NCI-H748 (cell line): Measurements from ENCODE around the gene UROC1.
A peak's percentile ranks its signal among the peaks of the same experiment; 100 is the strongest.

Experiments used
- DNase-seq: peaks from one replicate; lab custom pipeline; 2025; ENCODE audit not compliant: unreplicated experiment; lab: John Stamatoyannopoulos, UW

UROC1 gene

DNA sequence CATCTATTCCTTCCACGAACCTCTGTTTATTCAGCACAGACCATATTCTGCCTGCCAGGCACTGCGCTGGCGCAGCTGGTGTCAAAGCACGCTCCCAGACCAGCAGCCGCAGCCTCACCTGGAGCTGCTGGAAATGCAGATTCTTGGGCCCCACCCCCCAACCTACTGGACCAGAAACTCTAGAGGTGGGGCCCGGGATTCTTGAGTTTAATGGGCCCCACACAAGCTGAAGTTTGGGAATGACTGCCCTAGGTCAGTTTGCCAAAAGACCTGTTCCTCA lies 13.4 kb upstream of the UROC1 start:
- DNase-seq: no peak

GRCh38 chr3:126530171-126531050 lies 12.8 kb upstream of the UROC1 start:
- DNase-seq: no peak

DNA sequence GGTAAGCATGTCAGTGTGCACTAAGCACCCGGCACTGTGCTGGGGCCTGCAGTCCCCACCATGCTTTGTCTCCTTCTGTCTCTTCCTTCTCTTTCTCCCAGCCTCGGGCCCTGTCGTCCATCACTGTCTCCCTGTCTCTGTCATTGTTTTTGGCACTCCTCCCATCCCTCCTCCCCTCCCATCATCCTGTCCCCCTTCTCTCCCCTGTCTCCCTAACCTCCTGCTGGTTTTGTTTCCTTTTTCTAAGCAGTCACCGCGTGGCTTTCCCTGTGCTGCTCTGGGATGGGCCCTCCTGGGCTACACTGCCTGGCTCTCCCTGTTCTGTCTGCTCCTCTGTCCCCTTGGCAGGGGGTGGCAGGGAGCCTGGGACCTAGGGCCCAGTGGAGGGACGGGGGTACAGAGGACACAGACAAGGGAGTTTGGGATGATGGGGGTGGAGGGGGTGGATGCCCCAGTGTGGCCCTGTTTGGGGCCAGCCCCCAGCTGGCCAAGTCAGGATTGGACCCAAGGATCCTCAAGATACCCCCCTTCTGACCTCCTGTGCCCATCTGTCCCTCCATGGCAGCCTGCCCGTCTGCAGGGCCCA lies 12.1 kb upstream of the UROC1 start:
- DNase-seq: no peak

GRCh38 chr3:126528800-126529541 lies 11.4 kb upstream of the UROC1 start:
- no peak for DNase-seq

DNA sequence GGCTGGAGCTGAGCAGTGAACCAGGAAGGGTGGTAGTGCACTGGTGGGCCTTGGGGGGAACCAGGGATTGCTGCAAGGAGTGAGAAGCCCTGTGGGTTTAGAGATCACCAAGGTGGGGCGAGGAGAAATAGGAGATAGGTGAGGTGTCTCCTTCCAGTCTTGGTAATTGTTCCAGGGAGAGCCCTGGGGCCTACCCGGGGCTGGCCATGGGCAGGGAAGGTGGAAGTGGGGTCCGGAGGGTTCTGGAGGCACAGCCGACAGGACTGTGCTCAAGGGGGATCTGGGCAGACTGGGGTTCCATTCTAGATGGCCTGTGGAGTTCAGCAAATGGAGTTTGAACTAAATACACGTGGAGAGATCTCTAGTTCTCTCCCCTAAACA lies 10.8 kb upstream of the UROC1 start:
- no peak for DNase-seq

- DNase-seq: no peak
These were observed 10.1 kb upstream of the UROC1 start for GRCh38 chr3:126527455-126528211.

GRCh38 chr3:126527006-126527405 lies 9.4 kb upstream of the UROC1 start:
- no peak for DNase-seq

DNA sequence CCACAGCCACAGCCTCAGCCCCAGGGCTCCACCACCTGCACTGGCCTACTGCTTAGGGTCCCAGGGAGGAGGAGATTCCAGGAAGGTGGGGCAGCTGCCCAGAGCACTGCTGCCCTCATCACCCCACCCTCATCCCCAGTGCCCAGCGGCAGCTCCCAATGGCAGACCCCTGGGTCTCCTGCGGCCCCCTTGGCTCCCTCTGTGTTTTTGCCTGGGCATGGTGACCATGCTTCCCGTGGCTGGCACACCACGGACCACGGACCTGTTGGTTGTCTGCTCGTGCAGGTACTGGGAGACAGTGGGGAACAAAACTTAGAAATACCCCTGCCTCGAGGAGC lies 9.1 kb upstream of the UROC1 start:
- no peak for DNase-seq

- no peak for DNase-seq
These were observed 8.5 kb upstream of the UROC1 start for GRCh38 chr3:126525853-126526667.

GRCh38 chr3:126525091-126525852 lies 7.7 kb upstream of the UROC1 start:
- no peak for DNase-seq

GRCh38 chr3:126524429-126524988 lies 6.9 kb upstream of the UROC1 start:
- DNase-seq: no peak

- DNase-seq: peak; percentile 59
These were observed 6.3 kb upstream of the UROC1 start, which contains the start of gene CHST13 for GRCh38 chr3:126523745-126524428. CHST13 (plus strand) TSS chr3:126524155; CDS start chr3:126524333, 178 bp downstream.

DNA sequence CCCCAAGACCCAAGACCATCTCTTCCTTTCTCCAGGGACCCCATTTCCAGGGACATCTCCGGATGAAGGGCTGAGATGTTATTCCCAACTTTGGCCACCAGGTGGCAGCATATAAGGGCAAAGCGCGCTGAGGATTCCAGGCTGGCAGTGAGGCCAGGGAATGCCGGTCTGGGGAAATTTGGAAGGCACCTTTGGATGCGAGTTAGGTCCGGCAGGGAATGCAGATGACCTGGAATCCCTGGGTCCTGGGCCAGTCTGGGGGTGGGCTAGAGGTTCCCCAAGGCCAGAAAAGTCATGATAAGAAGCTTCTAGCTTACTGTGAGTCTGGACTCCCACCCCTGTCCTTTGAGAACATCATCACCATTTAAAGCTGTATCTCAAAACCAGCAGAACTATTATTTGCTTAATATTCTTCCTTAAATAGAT lies 4.8 kb upstream of the UROC1 start:
- peak; percentile 43 for DNase-seq

GRCh38 chr3:126521122-126521891 lies 3.7 kb upstream of the UROC1 start:
- DNase-seq: no peak

- DNase-seq: no peak
These were observed 2.2 kb upstream of the UROC1 start for GRCh38 chr3:126519506-126520455.

DNA sequence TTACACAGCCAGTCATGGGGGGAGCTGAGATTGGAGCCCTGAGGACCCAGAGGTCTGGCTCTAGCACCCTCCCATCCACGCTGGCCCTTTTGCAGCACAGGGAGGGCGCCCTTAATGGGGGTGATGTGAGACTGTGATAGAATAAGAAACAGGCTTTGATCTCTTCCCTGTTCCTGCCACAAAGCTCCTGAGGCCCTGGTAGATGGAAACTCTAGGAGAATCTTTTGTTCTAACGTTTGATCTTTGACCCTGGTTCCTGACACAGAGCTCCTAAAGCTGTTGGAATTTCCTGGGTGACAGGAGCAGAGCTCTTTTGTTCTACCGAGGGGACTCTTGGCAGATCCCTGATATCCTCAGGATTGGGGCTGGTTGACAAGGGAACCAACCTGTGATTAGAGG lies 1.2 kb upstream of the UROC1 start:
- no peak for DNase-seq
